Caki2 (cell line): ENCODE measurements around the gene GHRH. TPM values are rescaled to one million over a fixed set of nuclear protein-coding genes. Genes with fewer than 3 reads are reported as not detected.

ENCODE experiments used
- total RNA-seq: library from RNA; depleted of rRNA; stranded (reverse); fragments of >200 nt; shearing (Covaris generic); gene quantifications from 2 replicates; pipeline ENCODE4 v1.2.3, GENCODE V29; 2014; ENCODE audit warnings: low replicate concordance; rRNA removed

GHRH gene
- total RNA-seq, 1 experiment from 2014 or later = not detected

Other genes starting within 250 kb of the GHRH start
- gene RBL1, start 165.8 kb downstream of the GHRH start, total RNA-seq = 9.2 and 10.7 TPM in 2 replicates
- 345 and 382 TPM in 2 replicates for gene RPN2, start 82.5 kb downstream of the GHRH start, total RNA-seq
- 0.51 and 1.0 TPM in 2 replicates for gene MROH8, start 82.3 kb downstream of the GHRH start, total RNA-seq
- gene MANBAL, start 27.8 kb upstream of the GHRH start, total RNA-seq = 143 and 158 TPM in 2 replicates
- gene SRC, start 84.3 kb upstream of the GHRH start, total RNA-seq = 124 and 153 TPM in 2 replicates